ENCODE results near the gene SERPINE1. TPM values are rescaled to one million over a fixed set of nuclear protein-coding genes. Genes with fewer than 3 reads are reported as not detected.
"Not testable (repeated sequence)": the region's sequence is repeated elsewhere in the genome, so short reads cannot be mapped to it uniquely, and the experiment has no call there.

Gene SERPINE1
- total RNA-seq, 1 donor from 2014 or later, result 1.5 TPM

DNA sequence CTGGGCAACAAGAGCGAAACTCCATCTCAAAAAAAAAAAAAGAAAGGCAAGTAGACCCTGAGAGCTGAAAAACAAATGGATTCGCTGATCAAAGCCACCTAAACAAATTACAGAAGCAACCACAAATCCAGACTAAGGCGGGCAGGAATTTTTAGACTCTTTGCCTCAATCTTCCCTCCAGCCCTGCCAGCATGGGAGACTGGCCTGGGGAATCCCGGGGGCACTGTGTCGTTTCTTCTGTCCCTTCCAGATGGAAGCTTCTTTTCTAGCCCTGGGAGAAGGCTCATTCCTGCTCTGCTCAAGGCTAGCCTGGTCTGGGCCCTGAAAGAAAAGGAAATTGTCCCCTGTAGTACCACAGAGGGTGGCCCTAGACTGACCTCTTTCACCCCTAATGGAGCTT is 15.6 kb upstream of the SERPINE1 start:
- Mint-ChIP-seq H3K27me3 (peaks cover 5% of the 10 kb centered on the region), H3K36me3 (no peaks in the 10 kb centered on the region), H3K27ac (no peak overlapping the region), H3K4me3 (no peak overlapping the region), H3K9me3 (no peaks in the 10 kb centered on the region), H3K4me1 (ENCODE audit: unreplicated experiment) (no peaks in the 10 kb centered on the region)
- TF ChIP-seq, protein P1, sequence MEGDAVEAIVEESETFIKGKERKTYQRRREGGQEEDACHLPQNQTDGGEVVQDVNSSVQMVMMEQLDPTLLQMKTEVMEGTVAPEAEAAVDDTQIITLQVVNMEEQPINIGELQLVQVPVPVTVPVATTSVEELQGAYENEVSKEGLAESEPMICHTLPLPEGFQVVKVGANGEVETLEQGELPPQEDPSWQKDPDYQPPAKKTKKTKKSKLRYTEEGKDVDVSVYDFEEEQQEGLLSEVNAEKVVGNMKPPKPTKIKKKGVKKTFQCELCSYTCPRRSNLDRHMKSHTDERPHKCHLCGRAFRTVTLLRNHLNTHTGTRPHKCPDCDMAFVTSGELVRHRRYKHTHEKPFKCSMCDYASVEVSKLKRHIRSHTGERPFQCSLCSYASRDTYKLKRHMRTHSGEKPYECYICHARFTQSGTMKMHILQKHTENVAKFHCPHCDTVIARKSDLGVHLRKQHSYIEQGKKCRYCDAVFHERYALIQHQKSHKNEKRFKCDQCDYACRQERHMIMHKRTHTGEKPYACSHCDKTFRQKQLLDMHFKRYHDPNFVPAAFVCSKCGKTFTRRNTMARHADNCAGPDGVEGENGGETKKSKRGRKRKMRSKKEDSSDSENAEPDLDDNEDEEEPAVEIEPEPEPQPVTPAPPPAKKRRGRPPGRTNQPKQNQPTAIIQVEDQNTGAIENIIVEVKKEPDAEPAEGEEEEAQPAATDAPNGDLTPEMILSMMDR (conservative IDR thresholded peaks at IDR 0.05), result no peak
- DNase-seq (ENCODE audit: extremely low spot score, unreplicated experiment), result no peak

DNA sequence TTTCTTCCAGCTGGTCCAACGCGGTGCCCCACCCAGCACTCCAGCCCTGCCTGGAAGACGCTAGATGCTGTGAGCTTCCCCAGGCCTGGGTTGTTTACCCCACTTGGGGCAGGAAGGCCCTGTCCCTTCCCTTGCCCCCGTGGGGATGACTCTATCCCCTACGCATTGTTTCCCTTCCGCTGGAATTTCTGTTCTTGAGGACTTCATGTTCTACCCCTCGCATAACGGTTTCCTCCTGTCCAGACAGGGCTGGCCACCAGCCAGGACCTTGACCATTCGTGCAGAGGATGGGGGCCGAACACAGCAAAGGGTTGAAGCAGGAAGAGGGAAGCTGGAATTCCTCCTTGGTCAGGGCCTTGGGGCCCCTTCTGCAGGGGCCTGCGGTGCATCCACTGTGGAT is 14.7 kb upstream of the SERPINE1 start:
- H3K9me3 Mint-ChIP-seq, result no peaks in the 10 kb centered on the region
- DNase-seq (ENCODE audit: extremely low spot score, unreplicated experiment), result no peak
- H3K4me3 Mint-ChIP-seq, result no peak overlapping the region
- no peaks in the 10 kb centered on the region for H3K36me3 Mint-ChIP-seq
- no peak overlapping the region for H3K27ac Mint-ChIP-seq
- H3K4me1 Mint-ChIP-seq (ENCODE audit: unreplicated experiment), result no peaks in the 10 kb centered on the region
- TF ChIP-seq, protein P1 (conservative IDR thresholded peaks at IDR 0.05), result no peak
- peaks cover 4% of the 10 kb centered on the region for H3K27me3 Mint-ChIP-seq

DNA sequence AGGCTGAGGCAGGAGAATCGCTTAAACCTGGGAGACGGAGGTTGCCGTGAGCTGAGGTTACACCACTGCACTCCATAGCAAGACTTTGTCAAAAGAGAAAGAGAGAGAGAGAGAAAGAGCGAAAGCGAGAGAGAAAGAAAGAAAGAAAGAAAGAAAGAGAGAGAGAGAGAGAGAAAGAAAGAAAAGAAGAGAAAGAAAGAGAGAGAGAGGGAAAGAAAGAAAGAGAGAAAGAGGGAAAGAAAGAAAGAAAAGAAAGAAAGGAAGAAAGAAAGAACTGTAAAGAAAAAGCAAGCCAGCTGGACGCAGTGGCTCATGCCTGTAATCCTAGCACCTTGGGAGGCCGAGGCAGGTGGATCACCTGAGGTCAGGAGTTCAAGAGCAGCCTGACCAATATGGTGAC is 13.8 kb upstream of the SERPINE1 start:
- not testable (repeated sequence) for H3K27ac Mint-ChIP-seq; H3K27me3 Mint-ChIP-seq; H3K9me3 Mint-ChIP-seq; H3K4me1 Mint-ChIP-seq (ENCODE audit: unreplicated experiment); DNase-seq (ENCODE audit: extremely low spot score, unreplicated experiment); H3K4me3 Mint-ChIP-seq; H3K36me3 Mint-ChIP-seq

DNA sequence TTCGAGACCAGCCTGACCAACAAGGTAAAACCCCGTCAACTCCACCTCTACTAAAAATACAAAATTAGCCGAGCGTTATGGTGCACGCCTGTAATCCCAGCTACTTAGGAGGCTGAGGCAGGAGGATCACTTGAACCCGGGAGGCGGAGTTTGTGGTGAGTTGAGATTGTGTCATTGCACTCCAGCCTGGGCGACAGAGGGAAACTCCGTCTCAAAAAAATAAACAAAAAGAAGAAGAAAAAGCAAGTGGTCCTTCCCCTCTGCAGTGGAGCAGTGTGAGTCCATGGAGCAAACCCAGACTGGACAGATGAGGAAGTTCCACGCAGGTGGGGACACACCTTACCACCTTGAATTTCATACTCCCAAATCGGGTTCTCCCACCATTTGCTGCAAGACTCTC is 13.1 kb upstream of the SERPINE1 start:
- Mint-ChIP-seq H3K27me3 (no peaks in the 10 kb centered on the region), H3K9me3 (no peaks in the 10 kb centered on the region), H3K36me3 (no peaks in the 10 kb centered on the region), H3K27ac (no peak overlapping the region), H3K4me1 (ENCODE audit: unreplicated experiment) (no peaks in the 10 kb centered on the region), H3K4me3 (no peak overlapping the region)
- no peak for DNase-seq (ENCODE audit: extremely low spot score, unreplicated experiment)
- TF ChIP-seq, protein P1 (conservative IDR thresholded peaks at IDR 0.05), result no peak

DNA sequence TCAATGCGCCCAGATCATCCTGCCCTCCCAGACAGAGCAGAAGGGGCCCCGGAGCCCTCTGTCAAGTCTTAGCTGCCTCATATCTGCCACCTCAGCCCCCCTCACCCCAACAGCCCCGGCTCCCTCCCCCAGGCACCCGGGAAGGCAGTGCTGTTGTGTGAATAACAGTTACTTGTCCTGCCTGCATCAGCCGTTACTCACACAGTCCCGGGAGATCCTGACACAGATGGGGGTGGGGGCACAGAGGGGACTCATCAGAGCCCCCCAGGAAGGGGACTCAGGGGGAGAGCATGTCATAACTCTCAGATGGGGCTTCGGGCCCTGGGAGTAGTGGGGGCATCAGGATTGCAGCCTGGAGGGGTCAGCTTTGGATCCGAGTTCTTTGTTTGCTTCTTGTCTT is 12.4 kb upstream of the SERPINE1 start:
- no peak overlapping the region for H3K4me3 Mint-ChIP-seq
- H3K9me3 Mint-ChIP-seq, result no peaks in the 10 kb centered on the region
- H3K27me3 Mint-ChIP-seq, result no peaks in the 10 kb centered on the region
- no peak for DNase-seq (ENCODE audit: extremely low spot score, unreplicated experiment)
- H3K4me1 Mint-ChIP-seq (ENCODE audit: unreplicated experiment), result no peaks in the 10 kb centered on the region
- H3K36me3 Mint-ChIP-seq, result no peaks in the 10 kb centered on the region
- TF ChIP-seq, protein P1 (conservative IDR thresholded peaks at IDR 0.05), result no peak
- H3K27ac Mint-ChIP-seq, result no peak overlapping the region

DNA sequence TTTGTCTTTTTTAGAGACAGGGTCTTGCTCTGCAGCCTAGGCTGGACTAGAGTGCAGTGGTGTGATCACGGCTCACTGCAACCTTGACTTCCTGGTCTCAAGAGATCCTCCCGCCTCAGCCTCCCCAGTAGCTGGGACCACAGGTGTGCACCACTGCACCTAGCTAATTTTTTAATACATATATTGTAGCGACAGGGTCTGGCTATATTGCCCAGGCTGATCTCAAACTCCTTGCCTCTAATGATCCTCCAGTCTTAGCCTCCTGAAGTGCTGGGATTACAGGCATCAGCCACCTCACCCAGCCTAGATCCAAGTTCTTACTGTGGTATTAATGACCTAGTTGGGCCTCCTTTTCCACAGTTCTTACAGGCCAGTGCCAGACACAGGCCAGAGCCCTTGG is 11.7 kb upstream of the SERPINE1 start:
- no peaks in the 10 kb centered on the region for H3K9me3 Mint-ChIP-seq
- H3K4me1 Mint-ChIP-seq (ENCODE audit: unreplicated experiment), result peaks cover 5% of the 10 kb centered on the region
- peaks cover 2% of the 10 kb centered on the region for H3K27me3 Mint-ChIP-seq
- H3K36me3 Mint-ChIP-seq, result no peaks in the 10 kb centered on the region
- H3K27ac Mint-ChIP-seq, result no peak overlapping the region
- H3K4me3 Mint-ChIP-seq, result no peak overlapping the region
- TF ChIP-seq, protein P1 (conservative IDR thresholded peaks at IDR 0.05), result no peak
- DNase-seq (ENCODE audit: extremely low spot score, unreplicated experiment), result no peak

All from type B pancreatic cell (in vitro differentiated cells).